ENCODE results near the gene HNRNPH2.

DNA sequence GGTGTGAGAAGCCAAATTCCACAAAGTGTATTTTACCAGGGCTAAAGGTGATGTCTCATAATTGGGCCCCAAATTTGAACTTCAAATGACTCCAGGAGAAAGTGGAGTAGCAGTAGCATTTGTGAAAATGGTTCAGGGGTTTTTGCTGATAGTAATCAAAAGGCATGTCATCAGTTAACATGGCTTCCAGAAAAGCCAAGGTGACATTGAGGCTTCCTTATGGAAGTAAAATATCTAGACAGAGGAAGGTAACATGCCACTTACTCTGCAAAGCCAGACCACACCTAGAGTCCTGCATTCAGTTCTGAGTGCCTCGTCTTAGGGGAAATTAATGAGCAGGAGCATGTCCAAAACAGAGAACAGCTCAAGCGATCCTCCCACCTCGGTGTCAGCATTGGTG is 19.4 kb upstream of the HNRNPH2 start:
- TF ChIP-seq CTCF (optimal IDR thresholded peaks at IDR 0.05 in 1 of 3, IDR thresholded peaks at IDR 0.05 in 1 of 3, conservative IDR thresholded peaks at IDR 0.05 in 1 of 3; ENCODE audit: extremely low read depth in 1 of 3, insufficient read depth in 2 of 3, low read length in 3 of 3) (no peak), EZH2 (IDR thresholded peaks at IDR 0.05; ENCODE audit: low read length) (no peak)
